AG04449 (cell line): ENCODE results near the gene LRRC49.

ENCODE experiments used
- CTCF ChIA-PET: fragments of 350-600 bp; formaldehyde crosslinking; extraction: SDS; loops from one replicate; lab custom pipeline; 2021; ENCODE audit warnings: antibody characterized with exemption; lab: Yijun Ruan, JAX
- POLR2A ChIA-PET: fragments of 400-600, 350-600 bp; formaldehyde crosslinking; extraction: SDS; loops from one replicate; lab custom pipeline; 2020; ENCODE audit warnings: antibody characterized with exemption, inconsistent platforms; lab: Yijun Ruan, JAX
- DNase-seq: peaks from one replicate; pipeline ENCODE4 v3.0.0-alpha.2; 2010; ENCODE audit warnings: low read depth, low spot score
- H3K4me3 ChIP-seq: 2 replicates; pipeline ENCODE4 v1.5.1; 2011; ENCODE audit warnings: low read depth, mild to moderate bottlenecking, control low read depth, low read length
- TF ChIP-seq, protein P1 (sequence below): IDR thresholded peaks from one replicate; pipeline ENCODE4 v1.5.1; 2011; ENCODE audit warnings: mild to moderate bottlenecking, moderate library complexity, low read length, control low read depth, inconsistent platforms; ENCODE audit not compliant: insufficient read depth; ENCODE audit errors: missing control alignments

LRRC49 gene

DNA sequence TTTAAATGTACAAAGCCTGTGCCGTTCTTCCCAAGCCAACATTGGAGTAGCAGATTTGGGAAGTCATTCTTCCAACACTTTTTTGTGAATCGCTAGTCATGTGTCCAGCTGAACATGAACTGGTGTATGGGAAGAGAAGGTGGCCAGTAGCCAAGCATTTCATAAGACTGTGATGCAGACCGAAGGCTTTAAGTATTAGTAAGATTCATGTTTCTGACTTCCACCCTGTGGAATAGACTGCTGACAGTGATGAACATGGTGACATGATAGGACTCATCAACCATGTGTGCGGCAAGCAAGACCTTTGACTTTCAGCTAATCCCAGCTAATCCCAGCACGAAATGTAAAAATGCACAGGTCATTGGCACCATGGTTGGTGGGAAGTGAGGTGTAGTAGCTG, 174.4 kb downstream of the LRRC49 start:
- CTCF ChIA-PET: no interaction called here
- POLR2A ChIA-PET: no interaction called here
- no peak for DNase-seq
- no peak overlapping the region for H3K4me3 ChIP-seq
- TF ChIP-seq, protein P1, sequence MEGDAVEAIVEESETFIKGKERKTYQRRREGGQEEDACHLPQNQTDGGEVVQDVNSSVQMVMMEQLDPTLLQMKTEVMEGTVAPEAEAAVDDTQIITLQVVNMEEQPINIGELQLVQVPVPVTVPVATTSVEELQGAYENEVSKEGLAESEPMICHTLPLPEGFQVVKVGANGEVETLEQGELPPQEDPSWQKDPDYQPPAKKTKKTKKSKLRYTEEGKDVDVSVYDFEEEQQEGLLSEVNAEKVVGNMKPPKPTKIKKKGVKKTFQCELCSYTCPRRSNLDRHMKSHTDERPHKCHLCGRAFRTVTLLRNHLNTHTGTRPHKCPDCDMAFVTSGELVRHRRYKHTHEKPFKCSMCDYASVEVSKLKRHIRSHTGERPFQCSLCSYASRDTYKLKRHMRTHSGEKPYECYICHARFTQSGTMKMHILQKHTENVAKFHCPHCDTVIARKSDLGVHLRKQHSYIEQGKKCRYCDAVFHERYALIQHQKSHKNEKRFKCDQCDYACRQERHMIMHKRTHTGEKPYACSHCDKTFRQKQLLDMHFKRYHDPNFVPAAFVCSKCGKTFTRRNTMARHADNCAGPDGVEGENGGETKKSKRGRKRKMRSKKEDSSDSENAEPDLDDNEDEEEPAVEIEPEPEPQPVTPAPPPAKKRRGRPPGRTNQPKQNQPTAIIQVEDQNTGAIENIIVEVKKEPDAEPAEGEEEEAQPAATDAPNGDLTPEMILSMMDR: no peak

GRCh38 chr15:71069693-71070092, 177.1 kb downstream of the LRRC49 start:
- H3K4me3 ChIP-seq: no peak overlapping the region
- DNase-seq: no peak
- POLR2A ChIA-PET: no interaction called here
- TF ChIP-seq, protein P1: no peak
- CTCF ChIA-PET: interaction anchor here (1.1 kb wide), 2 partner anchors 8 to 58 kb away, joined by 3 read pairs; no protein-coding TSS in a partner anchor

DNA sequence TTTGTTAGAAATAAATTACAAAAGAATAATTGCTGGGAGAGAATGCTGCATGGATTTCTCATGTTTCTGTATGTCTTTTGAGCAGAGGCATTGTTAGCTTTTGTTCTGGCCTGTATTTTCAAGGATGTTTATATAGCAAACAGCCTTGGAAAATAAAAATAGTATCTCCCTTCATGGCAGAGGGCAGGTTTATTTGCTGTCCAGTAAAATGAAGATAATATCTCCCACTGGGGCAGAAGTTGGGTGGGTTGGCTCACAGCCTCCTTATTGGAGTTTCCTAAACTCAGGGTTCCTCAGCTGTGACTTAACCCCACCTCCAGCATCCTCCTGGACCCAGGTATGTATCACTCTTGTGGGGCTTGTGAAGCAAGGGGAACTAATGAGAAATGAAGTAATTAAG, 178.9 kb downstream of the LRRC49 start:
- ChIA-PET POLR2A (interaction anchor here (0.7 kb wide), 1 partner anchor 157 kb away, joined by 3 read pairs; no protein-coding TSS in a partner anchor), CTCF (interaction anchor here (1.2 kb wide), 1 partner anchor 8 kb away, joined by 3 read pairs; no protein-coding TSS in a partner anchor)
- DNase-seq: no peak

DNA sequence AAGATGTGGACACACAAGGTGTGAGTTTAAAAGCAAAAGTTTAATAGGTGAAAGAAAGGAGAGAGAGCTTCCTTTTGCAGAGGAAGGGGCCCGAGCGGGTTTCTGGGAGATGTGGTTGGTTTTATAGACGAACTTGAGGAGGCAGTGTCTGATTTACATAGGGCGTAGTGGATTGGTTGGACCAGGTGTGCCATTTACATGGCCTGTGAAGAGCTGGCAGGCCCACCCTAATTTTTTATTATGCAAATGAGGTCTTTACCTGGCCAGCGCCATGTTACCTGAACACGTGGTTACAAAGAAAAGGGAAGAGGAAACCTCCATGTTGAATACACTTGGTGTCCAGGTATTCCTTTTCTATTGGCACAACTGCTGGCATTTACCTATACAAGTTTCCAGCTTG, 179.8 kb downstream of the LRRC49 start:
- POLR2A ChIA-PET: no interaction called here
- DNase-seq: no peak
- no peak overlapping the region for H3K4me3 ChIP-seq
- TF ChIP-seq, protein P1: no peak
- CTCF ChIA-PET: interaction anchor here (0.7 to 1.2 kb wide), 2 partner anchors 11 to 178 kb away, joined by 3 read pairs; no protein-coding TSS in a partner anchor

More for the DNA sequence above, 178.9 kb downstream of the LRRC49 start:
- TF ChIP-seq, protein P1: no peak
- no peak overlapping the region for H3K4me3 ChIP-seq

GRCh38 chr15:71078506-71079207, 186.0 kb downstream of the LRRC49 start:
- ChIA-PET POLR2A (no interaction called here), CTCF (no interaction called here)
- no peak overlapping the region for H3K4me3 ChIP-seq
- DNase-seq: no peak
- TF ChIP-seq, protein P1: no peak

GRCh38 chr15:71079208-71080044, 186.8 kb downstream of the LRRC49 start:
- DNase-seq: no peak
- no peak overlapping the region for H3K4me3 ChIP-seq
- CTCF ChIA-PET: interaction anchor here (1.0 to 1.6 kb wide), 2 partner anchors 8 to 29 kb away, joined by 3 to 5 read pairs; no protein-coding TSS in a partner anchor
- POLR2A ChIA-PET: interaction anchor here (0.5 kb wide), 1 partner anchor 402 kb away, joined by 3 read pairs; no protein-coding TSS in a partner anchor
- TF ChIP-seq, protein P1: no peak
